ENCODE results near the gene CYTH4. TPM values are rescaled to one million over a fixed set of nuclear protein-coding genes. Genes with fewer than 3 reads are reported as not detected.

Gene CYTH4
- total and polyA plus RNA-seq, 2 of the 8 experiments (the other 6 are each of a cell fraction or from before 2014, with no cell fraction given), result 0.09 TPM; not detected in 1

GRCh38 chr22:37260155-37260795 is 22.0 kb upstream of the CYTH4 start:
- H3K18ac ChIP-seq (ENCODE audit: extremely low read depth, low read length), result no peak overlapping the region
- no peak overlapping the region for H3K27ac ChIP-seq (ENCODE audit: low read depth, low read length)
- no peaks in the 10 kb centered on the region for H4K20me1 ChIP-seq (replicated peaks in 1 of 2; ENCODE audit: control insufficient read depth in 1 of 2, insufficient read depth in 2 of 2, low read length in 2 of 2)
- no peak overlapping the region for H2BK5ac ChIP-seq (ENCODE audit: low read depth, low read length)
- no peak overlapping the region for H3K14ac ChIP-seq (ENCODE audit: insufficient read length)
- no peaks in the 10 kb centered on the region for H3K79me2 ChIP-seq (ENCODE audit: control insufficient read depth in 1 of 2, insufficient read depth in 2 of 2, low read length in 2 of 2)
- H4K8ac ChIP-seq (ENCODE audit: extremely low read depth, insufficient read depth, low read length), result no peak overlapping the region
- no peaks in the 10 kb centered on the region; the same call in 1 of the 2 replicates for H3K23me2 ChIP-seq (ENCODE audit: low read depth, low read length)
- ChIA-PET CTCF (ENCODE audit: partially characterized antibody) (interaction anchor here (0.6 to 5.9 kb wide), 83 partner anchors 10 to 841 kb away, joined by 3 to 97 read pairs (median 4); partner anchors contain the start of genes KCTD17, MFNG, RAC2 and SSTR3), POLR2A (ENCODE audit: partially characterized antibody) (interaction anchor here (0.7 to 1.3 kb wide), 4 partner anchors 13 to 239 kb away, joined by 3 read pairs; no protein-coding TSS in a partner anchor)
- H4K91ac ChIP-seq (replicated peaks; ENCODE audit: insufficient read length, low read length), result no peak overlapping the region
- H3K4ac ChIP-seq (replicated peaks; ENCODE audit: insufficient read length, low read depth, low read length), result no peak overlapping the region
- H3K36me3 ChIP-seq (ENCODE audit: control insufficient read depth in 2 of 4, insufficient read depth in 4 of 4, low read length in 3 of 4), result no peaks in the 10 kb centered on the region
- H4K5ac ChIP-seq (ENCODE audit: insufficient read length, low read depth, low read length), result no peak overlapping the region
- H3K4me3 ChIP-seq (ENCODE audit: extremely low read depth in 1 of 4, insufficient read depth in 2 of 4, low read depth in 3 of 4, low read length in 4 of 4), result peak overlapping the region in 1 of 4 experiments; percentile 40; a peak in 2 of 8 replicates
- H3K56ac ChIP-seq (replicated peaks; ENCODE audit: insufficient read length, low read depth, low read length), result no peak overlapping the region
- DNase-seq (ENCODE audit: low read depth in 1 of 2, low spot score in 2 of 2) (no peak), FAIRE-seq (no peak)
- H3K79me1 ChIP-seq (ENCODE audit: low read depth, low read length), result no peaks in the 10 kb centered on the region
- peaks cover 12% of the 10 kb centered on the region in 2 experiments for H3K9me3 ChIP-seq (ENCODE audit: insufficient read depth in 2 of 2, low read depth in 1 of 2, low read length in 1 of 2)
- peaks cover 4 to 12% (median 5%) of the 10 kb centered on the region in 4 experiments for H3K4me1 ChIP-seq (replicated peaks in 1 of 4; ENCODE audit: control insufficient read depth in 3 of 4, insufficient read depth in 4 of 4, low read length in 3 of 4)
- 0 out of 2 replicates have a peak overlapping the region, but pooled peaks have one; percentile 10 for H2BK15ac ChIP-seq (ENCODE audit: low read length)
- TF ChIP-seq EGR1 (IDR thresholded peaks at IDR 0.05; ENCODE audit: borderline replicate concordance, low read depth, low read length), result no peak
- no peak for TF ChIP-seq FOSL1 (IDR thresholded peaks at IDR 0.05; ENCODE audit: insufficient read depth, low read depth, low read length)
- TF ChIP-seq EP300 (IDR thresholded peaks at IDR 0.05; ENCODE audit: borderline replicate concordance in 1 of 2, low read depth in 2 of 2, low read length in 2 of 2), result no peak
- TF ChIP-seq RFX5 (IDR thresholded peaks at IDR 0.05; ENCODE audit: borderline replicate concordance, low read depth, low read length), result no peak
- no peak for TF ChIP-seq KDM4A (IDR thresholded peaks at IDR 0.05; ENCODE audit: low read depth, low read length, severe bottlenecking)
- no peak for TF ChIP-seq POLR2AphosphoS5 (IDR thresholded peaks at IDR 0.05; ENCODE audit: low read depth, low read length)
- no peak for TF ChIP-seq TBP (IDR thresholded peaks at IDR 0.05; ENCODE audit: low read depth, low read length)
- TF ChIP-seq SP1 (IDR thresholded peaks at IDR 0.05; ENCODE audit: low read depth, low read length), result no peak
- no peak for TF ChIP-seq CTBP2 (IDR thresholded peaks at IDR 0.05; ENCODE audit: borderline replicate concordance, insufficient read depth, insufficient read length, low read length)
- TF ChIP-seq ZNF274 (IDR thresholded peaks at IDR 0.05; ENCODE audit: borderline replicate concordance, extremely low read depth, low read length), result no peak
- TF ChIP-seq POU5F1 (IDR thresholded peaks at IDR 0.05; ENCODE audit: low read depth, low read length), result no peak
- no peak overlapping the region for H2BK20ac ChIP-seq (ENCODE audit: low read length)
- peaks cover 0 to 12% (median 7%) of the 10 kb centered on the region in 4 experiments; a peak in 2 of 7 replicates for H3K27me3 ChIP-seq (replicated peaks in 1 of 4; ENCODE audit: control insufficient read depth in 3 of 4, extremely low read depth in 1 of 4, insufficient read depth in 3 of 4, low read length in 3 of 4)
- H3K9ac ChIP-seq (replicated peaks in 1 of 4; ENCODE audit: extremely low read depth in 1 of 4, low read depth in 3 of 4, low read length in 3 of 4), result no peak overlapping the region
- no peak overlapping the region for H2AFZ ChIP-seq (ENCODE audit: low read length)
- H3K4me2 ChIP-seq (ENCODE audit: insufficient read depth in 1 of 2, low read depth in 2 of 2, low read length in 2 of 2), result peak overlapping the region in 1 of 2 experiments; percentile 26; a peak in 1 of 4 replicates
- no peak overlapping the region for H2BK120ac ChIP-seq (replicated peaks; ENCODE audit: low read depth, low read length)
- 76% methylated on average over 15 of the region's 15 CpGs; no CpG with 5 or more reads in 1 of the 2 experiments for WGBS, 2 experiments (ENCODE audit: extremely low coverage in 1 of 2, insufficient coverage in 1 of 2, insufficient read length in 1 of 2, insufficient replicate concordance in 2 of 2, low coverage in 1 of 2, low lambda C conversion rate in 2 of 2, missing lambda C conversion rate in 1 of 2)
- no peak overlapping the region for H3K23ac ChIP-seq (ENCODE audit: insufficient read length)
- no peak overlapping the region for H2AK5ac ChIP-seq (ENCODE audit: low read depth, low read length)
- H2BK12ac ChIP-seq (ENCODE audit: low read depth, low read length), result no peak overlapping the region

Data from H1 (cell line).